NCI-H446 (cell line): ENCODE results near the gene CEP135.
A peak's percentile ranks its signal among the peaks of the same experiment; 100 is the strongest.

Experiments used
- DNase-seq, 2 experiments: peaks; one replicate each; lab custom pipeline; 2025; lab: John Stamatoyannopoulos, UW

Gene CEP135

DNA sequence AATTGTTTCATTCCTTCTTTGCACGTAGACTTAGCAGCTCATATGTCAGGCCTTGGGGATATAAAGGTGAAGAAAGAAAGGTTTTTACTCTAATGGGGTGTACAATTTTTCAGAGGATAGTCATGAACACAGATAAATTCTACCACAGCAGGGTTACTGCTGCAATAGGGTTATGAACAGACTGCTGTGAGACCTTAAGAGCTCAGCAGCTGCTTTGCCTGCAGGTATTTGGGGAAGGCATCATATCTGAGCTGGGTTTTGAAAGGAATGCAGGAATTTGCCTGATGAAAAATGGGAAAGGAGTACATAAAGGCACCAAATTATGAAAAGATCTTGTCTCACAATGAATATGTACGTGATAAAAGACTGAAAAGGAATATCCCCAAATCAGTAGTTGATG lies 128.9 kb downstream of the CEP135 start:
- no peak for DNase-seq

DNA sequence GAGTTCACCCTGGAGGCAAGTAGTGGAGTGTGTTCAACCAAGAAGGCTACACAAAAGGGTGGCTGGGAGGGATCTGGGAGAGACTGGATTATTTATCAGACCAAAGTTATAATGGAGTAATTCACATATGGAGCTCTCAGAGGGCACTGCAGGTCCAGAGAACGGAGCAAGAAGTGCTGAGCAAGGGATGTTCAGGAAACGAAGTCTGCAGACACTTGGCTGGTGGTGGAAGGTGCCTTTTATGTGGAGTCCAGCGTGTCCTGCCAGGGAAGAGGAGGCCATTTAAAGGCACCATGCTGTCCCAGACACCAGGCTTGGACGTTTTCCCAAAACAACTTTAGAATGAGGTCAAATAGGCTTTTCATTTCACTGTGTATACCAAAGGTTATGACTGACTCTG lies 130.1 kb downstream of the CEP135 start:
- peak; percentile 15 to 44 for DNase-seq

DNA sequence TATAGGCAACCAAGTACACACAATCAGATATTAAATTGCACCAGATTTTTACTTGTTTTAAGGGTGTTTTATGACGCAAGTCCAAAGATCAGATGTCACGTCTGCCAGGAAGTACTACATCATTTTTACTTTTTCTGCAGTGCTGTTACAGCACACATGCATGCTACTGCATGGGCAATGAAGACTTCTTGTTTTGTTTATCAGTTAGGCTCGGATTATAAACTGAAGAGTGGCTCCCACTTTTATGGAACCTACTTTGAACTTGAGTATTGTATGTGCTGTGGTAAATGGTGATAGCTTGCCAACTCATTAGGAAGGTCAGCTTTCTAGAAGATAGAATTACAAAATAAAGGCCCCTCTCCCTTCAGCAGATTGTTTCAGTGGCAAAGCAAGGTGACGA lies 131.6 kb downstream of the CEP135 start:
- no peak for DNase-seq

DNA sequence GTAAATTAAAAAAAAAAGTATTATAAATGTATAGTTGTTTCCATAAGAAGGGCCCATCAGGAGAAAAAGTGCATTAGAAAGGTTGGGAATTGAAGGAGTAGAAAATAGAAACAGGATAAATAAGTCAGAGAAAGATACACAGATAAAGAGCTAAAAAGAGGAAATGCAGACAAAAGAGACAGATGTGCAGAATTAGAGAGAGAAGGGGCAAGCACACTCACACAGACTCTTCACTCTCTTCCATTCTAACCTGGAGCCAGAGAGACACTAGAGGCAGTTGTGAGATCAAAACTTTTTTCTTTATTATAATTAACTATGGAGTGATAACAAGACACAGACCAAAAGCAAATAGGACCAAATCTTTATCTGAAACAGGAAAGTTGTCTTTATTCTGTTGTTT lies 134.1 kb downstream of the CEP135 start:
- no peak for DNase-seq
